ENCODE data around the gene CBFA2T3.

The CBFA2T3 gene

DNA sequence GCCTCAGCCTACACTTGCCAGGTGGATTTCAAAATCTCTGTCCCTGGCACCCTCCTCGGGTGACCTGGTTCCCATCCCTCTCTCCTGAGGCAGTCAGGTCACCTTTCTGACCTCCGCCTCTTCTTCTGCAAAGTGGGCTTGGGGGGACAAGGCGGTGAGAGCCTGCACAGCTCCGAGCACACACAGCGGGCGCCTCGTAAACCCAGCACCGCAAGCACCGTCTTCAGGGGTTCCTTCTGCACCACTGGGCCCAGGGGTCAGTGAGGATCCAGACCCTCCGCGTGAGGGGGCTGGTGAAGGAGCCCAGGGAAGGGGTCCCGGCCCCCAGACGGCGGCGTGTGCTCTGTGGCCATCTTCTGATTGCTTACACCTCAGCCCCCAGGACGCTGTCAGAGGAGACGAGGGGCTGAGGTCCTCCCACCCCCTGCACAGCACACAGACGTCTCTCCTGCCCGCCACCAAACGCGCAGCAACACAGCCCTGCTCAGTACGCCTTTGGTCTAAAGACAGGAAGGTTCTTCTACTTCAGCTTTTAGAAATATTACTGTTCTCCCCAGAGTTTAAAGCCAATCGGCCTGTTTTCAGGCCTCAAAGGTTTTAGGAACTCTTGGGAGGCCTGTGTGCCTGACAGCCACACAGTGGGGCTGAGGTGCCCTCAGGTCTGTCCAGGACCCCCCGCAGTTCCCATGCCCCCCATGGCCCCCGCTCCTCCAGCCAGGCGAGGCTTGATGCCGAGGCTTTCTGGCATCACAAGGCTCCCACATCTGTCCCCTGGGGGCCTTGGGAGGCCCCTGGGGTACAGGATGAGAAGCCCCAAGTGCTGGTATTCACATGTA, 2.7 kb downstream of the CBFA2T3 start:
- H3K4me3 ChIP-seq (ENCODE audit: insufficient read depth, low read depth, low read length), result no peak overlapping the region
- 91 to 95% methylated on average over 27 of the region's 27 CpGs for WGBS, 2 experiments
- no peaks in the 10 kb centered on the region for H3K36me3 ChIP-seq (ENCODE audit: control insufficient read depth, insufficient read depth, low read length)
- H3K27me3 ChIP-seq (ENCODE audit: control insufficient read depth, insufficient read depth, low read length, poor library complexity, severe bottlenecking), result no peaks in the 10 kb centered on the region
- no peaks in the 10 kb centered on the region for H3K9me3 ChIP-seq (ENCODE audit: control insufficient read depth, low read length)
- H3K27ac ChIP-seq (ENCODE audit: insufficient read depth, low read depth, low read length, poor library complexity, severe bottlenecking), result no peak overlapping the region
- peaks cover 13% of the 10 kb centered on the region for H3K4me1 ChIP-seq (ENCODE audit: control insufficient read depth, insufficient read depth, low read length)

DNA sequence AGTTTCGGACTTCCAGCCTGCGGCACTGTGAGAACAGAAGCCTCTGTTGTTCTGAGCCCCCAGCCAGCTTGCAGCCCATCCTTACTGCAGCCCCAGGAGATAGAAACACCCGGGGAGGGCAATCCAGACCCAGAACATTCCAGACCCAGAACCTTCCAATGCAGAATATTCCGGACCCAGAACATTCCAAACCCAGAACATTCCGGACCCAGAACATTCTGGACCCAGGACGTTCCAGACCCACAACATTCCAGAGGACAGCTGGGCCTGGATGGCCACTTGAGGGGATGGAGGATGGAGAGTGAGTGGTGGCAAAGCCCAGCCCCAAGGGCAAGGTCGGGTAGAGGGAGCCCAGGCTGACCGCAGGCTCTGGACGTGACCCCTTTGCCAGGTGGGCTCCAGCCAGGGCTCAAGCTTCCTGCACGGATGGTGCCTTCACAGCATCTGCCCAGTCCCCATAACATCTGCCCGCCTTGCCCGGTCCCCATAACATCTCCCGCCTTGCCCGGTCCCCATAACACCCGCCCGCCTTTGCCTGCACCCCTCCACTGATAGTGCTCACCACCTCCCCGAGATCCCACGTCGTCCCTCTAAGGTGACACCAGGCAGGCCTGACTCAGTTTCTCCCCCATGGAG, 3.5 kb downstream of the CBFA2T3 start:
- Histone ChIP-seq H3K36me3 (ENCODE audit: control insufficient read depth, insufficient read depth, low read length) (no peaks in the 10 kb centered on the region), H3K9me3 (ENCODE audit: control insufficient read depth, low read length) (no peaks in the 10 kb centered on the region), H3K4me1 (ENCODE audit: control insufficient read depth, insufficient read depth, low read length) (peaks cover 15% of the 10 kb centered on the region), H3K27me3 (ENCODE audit: control insufficient read depth, insufficient read depth, low read length, poor library complexity, severe bottlenecking) (no peaks in the 10 kb centered on the region), H3K4me3 (ENCODE audit: insufficient read depth, low read depth, low read length) (no peak overlapping the region), H3K27ac (ENCODE audit: insufficient read depth, low read depth, low read length, poor library complexity, severe bottlenecking) (no peak overlapping the region)
- 93 to 95% methylated on average over 19 of the region's 19 CpGs for WGBS, 2 experiments

DNA sequence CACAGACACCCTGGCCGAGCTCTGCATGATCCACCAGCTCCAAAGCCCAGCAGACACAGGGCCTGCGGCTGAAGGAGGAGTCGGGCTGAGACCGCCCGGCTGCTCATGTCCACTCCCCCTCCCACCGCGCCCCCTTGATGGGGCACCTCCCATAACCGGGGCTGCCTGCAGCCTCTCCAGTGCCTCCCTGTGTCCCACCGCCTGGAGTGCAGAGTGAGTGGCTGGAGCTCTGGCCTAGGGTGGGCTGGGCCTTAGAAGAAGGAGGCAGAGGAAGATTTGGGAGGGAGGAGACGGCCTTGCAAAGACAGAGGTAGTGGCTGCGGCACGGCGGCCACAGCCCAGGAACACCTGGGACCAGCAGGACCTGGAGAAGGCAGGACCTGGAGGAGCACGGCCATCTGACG, 4.0 kb downstream of the CBFA2T3 start:
- no peaks in the 10 kb centered on the region for H3K9me3 ChIP-seq (ENCODE audit: control insufficient read depth, low read length)
- WGBS, 2 experiments, result 73 to 77% methylated on average over 13 to 15 of the region's 15 CpGs
- H3K27me3 ChIP-seq (ENCODE audit: control insufficient read depth, insufficient read depth, low read length, poor library complexity, severe bottlenecking), result no peaks in the 10 kb centered on the region
- H3K36me3 ChIP-seq (ENCODE audit: control insufficient read depth, insufficient read depth, low read length), result no peaks in the 10 kb centered on the region
- no peak overlapping the region for H3K27ac ChIP-seq (ENCODE audit: insufficient read depth, low read depth, low read length, poor library complexity, severe bottlenecking)
- H3K4me3 ChIP-seq (ENCODE audit: insufficient read depth, low read depth, low read length), result no peak overlapping the region
- H3K4me1 ChIP-seq (ENCODE audit: control insufficient read depth, insufficient read depth, low read length), result peaks cover 14% of the 10 kb centered on the region

DNA sequence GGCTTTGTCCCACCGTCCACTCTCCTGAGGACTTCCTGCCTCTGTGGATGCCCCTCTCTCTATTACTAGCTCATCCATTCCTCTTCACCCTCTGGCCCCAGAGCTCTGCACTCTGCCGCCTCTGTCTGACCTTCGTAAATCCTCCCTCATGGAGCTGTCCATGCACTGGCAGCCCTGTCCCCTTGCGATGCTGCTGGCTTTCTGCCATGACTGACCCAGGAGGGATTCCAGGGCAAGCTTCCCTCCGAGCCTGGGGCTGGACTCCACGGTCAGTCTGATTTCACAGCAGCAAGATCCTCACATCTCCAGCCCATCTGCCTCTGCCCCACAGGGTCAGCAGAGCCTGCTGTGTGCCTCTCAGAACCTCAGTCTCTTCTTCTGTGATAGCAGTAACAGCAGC, 4.7 kb downstream of the CBFA2T3 start:
- Histone ChIP-seq H3K4me1 (ENCODE audit: control insufficient read depth, insufficient read depth, low read length) (peaks cover 10% of the 10 kb centered on the region), H3K27ac (ENCODE audit: insufficient read depth, low read depth, low read length, poor library complexity, severe bottlenecking) (no peak overlapping the region), H3K36me3 (ENCODE audit: control insufficient read depth, insufficient read depth, low read length) (no peaks in the 10 kb centered on the region), H3K9me3 (ENCODE audit: control insufficient read depth, low read length) (no peaks in the 10 kb centered on the region), H3K4me3 (ENCODE audit: insufficient read depth, low read depth, low read length) (no peak overlapping the region), H3K27me3 (ENCODE audit: control insufficient read depth, insufficient read depth, low read length, poor library complexity, severe bottlenecking) (no peaks in the 10 kb centered on the region)
- WGBS, 2 experiments, result 77 to 80% methylated on average over 6 of the region's 6 CpGs

DNA sequence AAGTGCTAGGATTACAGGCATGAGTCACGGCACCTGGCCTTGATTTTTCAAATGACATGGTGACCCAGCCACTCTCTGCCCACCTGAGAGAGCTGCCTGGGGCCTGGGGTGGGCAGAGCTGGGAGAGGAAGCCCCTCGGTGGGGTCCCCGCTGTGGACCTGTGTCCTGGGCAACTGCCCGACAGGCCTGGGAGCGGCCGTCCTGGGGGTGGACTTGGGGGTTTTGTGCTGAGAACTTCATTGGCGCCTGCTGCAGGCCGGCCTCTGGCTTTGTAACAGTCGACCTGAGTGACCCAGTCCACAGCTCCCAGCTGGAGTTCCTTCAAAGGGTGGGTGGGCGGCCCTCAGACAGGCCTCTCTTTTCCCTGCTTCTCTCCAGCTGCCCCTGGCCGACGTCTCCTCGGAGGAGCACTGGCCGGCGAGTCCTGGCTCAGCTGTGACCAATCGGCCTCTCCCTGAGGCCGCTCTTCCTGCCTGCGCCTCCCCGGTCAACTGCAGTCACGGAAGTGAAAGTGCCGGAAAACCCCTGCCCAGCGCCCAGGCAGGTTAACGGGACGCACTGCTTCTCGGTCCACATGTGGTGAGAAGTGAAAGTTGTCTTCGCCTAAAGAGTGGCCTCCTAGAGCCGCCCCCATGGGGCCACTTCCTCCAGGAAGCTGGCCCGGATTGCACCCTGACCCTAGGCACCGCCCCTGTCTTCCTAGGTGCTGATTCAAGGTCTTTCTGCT, 5.5 kb downstream of the CBFA2T3 start:
- peaks cover 10% of the 10 kb centered on the region for H3K4me1 ChIP-seq (ENCODE audit: control insufficient read depth, insufficient read depth, low read length)
- H3K4me3 ChIP-seq (ENCODE audit: insufficient read depth, low read depth, low read length), result no peak overlapping the region
- H3K27me3 ChIP-seq (ENCODE audit: control insufficient read depth, insufficient read depth, low read length, poor library complexity, severe bottlenecking), result no peaks in the 10 kb centered on the region
- H3K27ac ChIP-seq (ENCODE audit: insufficient read depth, low read depth, low read length, poor library complexity, severe bottlenecking), result no peak overlapping the region
- WGBS, 2 experiments, result 92% methylated on average over 29 of the region's 29 CpGs
- no peaks in the 10 kb centered on the region for H3K9me3 ChIP-seq (ENCODE audit: control insufficient read depth, low read length)
- no peaks in the 10 kb centered on the region for H3K36me3 ChIP-seq (ENCODE audit: control insufficient read depth, insufficient read depth, low read length)

DNA sequence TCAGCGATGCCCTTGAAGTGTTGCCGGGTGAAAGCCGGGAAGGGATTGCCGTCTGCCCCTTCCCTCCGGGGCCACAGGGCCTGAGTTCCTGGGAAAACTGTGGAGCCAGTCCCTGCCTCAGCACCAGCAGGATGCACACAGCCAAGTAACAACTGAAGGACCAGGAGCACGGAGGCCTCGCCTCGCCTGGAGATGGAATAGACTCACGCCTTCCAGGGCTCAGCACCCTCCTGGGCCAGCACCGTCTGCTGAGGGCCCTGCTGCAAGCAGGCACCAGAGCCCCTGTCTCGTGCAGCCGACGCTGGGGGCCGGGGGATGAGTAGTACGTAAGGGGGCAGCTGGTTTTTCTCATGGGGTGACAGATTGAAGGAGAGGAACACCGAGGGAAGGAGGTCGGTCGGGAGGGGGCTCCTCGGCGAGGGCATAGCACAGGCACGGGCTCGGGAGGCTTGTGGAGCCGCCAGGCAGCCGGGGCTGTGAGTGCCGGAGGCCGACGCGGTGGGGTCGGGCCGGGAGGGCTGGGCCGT, 6.4 kb downstream of the CBFA2T3 start:
- WGBS, 2 experiments, result 90 to 91% methylated on average over 31 of the region's 31 CpGs

DNA sequence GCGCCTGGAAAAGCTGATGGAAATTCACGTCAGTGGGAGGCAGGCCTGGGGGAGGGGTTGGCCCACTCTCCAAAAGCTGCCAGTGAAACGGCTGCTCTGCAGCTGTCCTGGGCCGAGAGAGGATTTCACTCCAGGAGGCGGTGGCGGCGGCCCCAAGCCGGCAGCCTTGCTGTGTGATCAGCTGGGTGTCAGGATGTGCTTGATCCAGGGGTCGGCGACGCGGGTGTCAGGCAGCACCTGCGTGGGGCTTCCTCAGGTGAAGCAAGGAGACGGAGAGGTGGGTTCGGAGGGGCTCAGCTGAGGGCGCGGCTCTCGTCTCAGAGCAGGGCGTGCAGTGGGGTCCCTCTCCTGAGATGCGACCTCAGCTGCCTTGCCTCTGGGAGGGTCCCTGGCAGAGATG, 7.0 kb downstream of the CBFA2T3 start:
- Histone ChIP-seq H3K27me3 (ENCODE audit: control insufficient read depth, insufficient read depth, low read length, poor library complexity, severe bottlenecking) (no peaks in the 10 kb centered on the region), H3K4me3 (ENCODE audit: insufficient read depth, low read depth, low read length) (no peak overlapping the region), H3K9me3 (ENCODE audit: control insufficient read depth, low read length) (no peaks in the 10 kb centered on the region), H3K36me3 (ENCODE audit: control insufficient read depth, insufficient read depth, low read length) (no peaks in the 10 kb centered on the region), H3K27ac (ENCODE audit: insufficient read depth, low read depth, low read length, poor library complexity, severe bottlenecking) (no peak overlapping the region), H3K4me1 (ENCODE audit: control insufficient read depth, insufficient read depth, low read length) (peaks cover 10% of the 10 kb centered on the region)
- 82 to 88% methylated on average over 20 of the region's 20 CpGs for WGBS, 2 experiments

More for the DNA sequence above, 6.4 kb downstream of the CBFA2T3 start:
- Histone ChIP-seq H3K4me3 (ENCODE audit: insufficient read depth, low read depth, low read length) (no peak overlapping the region), H3K27me3 (ENCODE audit: control insufficient read depth, insufficient read depth, low read length, poor library complexity, severe bottlenecking) (no peaks in the 10 kb centered on the region), H3K4me1 (ENCODE audit: control insufficient read depth, insufficient read depth, low read length) (peaks cover 10% of the 10 kb centered on the region), H3K27ac (ENCODE audit: insufficient read depth, low read depth, low read length, poor library complexity, severe bottlenecking) (no peak overlapping the region), H3K9me3 (ENCODE audit: control insufficient read depth, low read length) (no peaks in the 10 kb centered on the region), H3K36me3 (ENCODE audit: control insufficient read depth, insufficient read depth, low read length) (no peaks in the 10 kb centered on the region)

DNA sequence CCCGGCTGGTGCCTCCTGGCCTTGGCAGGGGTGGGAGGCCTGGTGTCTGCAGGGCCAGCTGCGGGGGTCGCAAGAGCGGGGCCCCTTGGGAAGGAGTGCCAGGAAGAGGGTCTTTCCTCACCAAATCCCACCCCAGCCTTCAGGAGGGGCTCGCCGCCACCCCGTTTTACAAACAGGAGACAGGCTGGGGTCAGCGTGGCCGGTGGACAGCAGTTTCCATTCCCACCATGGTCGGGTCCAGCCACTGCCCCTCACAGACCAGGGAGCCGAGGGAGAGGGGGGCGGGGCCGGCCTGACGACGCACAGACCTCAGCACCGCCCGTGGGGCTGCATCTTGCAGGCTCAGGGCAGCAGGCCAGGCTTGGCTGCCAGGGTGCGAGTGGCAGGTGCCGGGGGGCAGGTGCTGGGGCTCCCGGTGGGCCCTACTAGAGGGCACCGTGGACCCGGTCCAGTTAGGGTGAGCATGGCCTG, 7.6 kb downstream of the CBFA2T3 start:
- no peaks in the 10 kb centered on the region for H3K36me3 ChIP-seq (ENCODE audit: control insufficient read depth, insufficient read depth, low read length)
- no peak overlapping the region for H3K4me3 ChIP-seq (ENCODE audit: insufficient read depth, low read depth, low read length)
- peaks cover 10% of the 10 kb centered on the region for H3K4me1 ChIP-seq (ENCODE audit: control insufficient read depth, insufficient read depth, low read length)
- no peaks in the 10 kb centered on the region for H3K9me3 ChIP-seq (ENCODE audit: control insufficient read depth, low read length)
- no peak overlapping the region for H3K27ac ChIP-seq (ENCODE audit: insufficient read depth, low read depth, low read length, poor library complexity, severe bottlenecking)
- WGBS, 2 experiments, result 71 to 77% methylated on average over 22 of the region's 22 CpGs
- H3K27me3 ChIP-seq (ENCODE audit: control insufficient read depth, insufficient read depth, low read length, poor library complexity, severe bottlenecking), result no peaks in the 10 kb centered on the region

DNA sequence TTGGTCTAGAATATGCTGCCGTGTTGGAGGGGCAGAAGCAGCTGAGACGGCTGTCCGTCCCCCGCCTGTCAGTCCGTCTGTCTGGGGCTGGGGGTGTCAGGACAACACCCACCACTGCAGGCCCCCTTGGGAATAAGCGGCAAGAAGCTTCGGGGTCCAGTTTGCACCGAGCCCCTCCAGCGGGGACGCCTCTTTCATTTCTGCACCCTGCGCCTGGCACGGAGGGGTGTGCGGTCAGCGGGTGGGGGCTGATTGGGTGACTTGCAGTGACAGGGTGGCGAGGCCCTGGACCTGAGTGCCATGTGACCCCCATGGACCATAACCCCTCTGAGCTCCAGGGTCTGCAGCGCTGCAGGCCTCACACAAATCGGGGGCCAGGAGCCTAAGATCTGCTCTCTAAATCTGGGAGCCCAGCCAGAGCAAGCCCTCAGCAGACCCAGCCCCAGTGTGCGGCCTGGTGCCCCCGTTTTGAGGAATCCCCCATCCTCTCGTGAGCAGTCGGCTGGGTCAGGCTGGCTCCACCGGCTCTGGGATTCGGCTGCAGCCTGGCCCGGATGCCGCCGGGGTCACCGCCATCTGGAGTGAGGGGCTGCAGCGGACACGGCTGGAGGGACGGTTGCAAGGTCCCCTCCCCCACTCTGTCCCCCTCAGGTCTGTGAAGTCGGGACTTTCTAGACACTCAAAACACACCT, 8.3 kb downstream of the CBFA2T3 start:
- no peaks in the 10 kb centered on the region for H3K27me3 ChIP-seq (ENCODE audit: control insufficient read depth, insufficient read depth, low read length, poor library complexity, severe bottlenecking)
- 90 to 92% methylated on average over 31 of the region's 31 CpGs for WGBS, 2 experiments

More for the DNA sequence above, 8.3 kb downstream of the CBFA2T3 start:
- Histone ChIP-seq H3K27ac (ENCODE audit: insufficient read depth, low read depth, low read length, poor library complexity, severe bottlenecking) (no peak overlapping the region), H3K4me3 (ENCODE audit: insufficient read depth, low read depth, low read length) (no peak overlapping the region), H3K4me1 (ENCODE audit: control insufficient read depth, insufficient read depth, low read length) (peaks cover 10% of the 10 kb centered on the region), H3K36me3 (ENCODE audit: control insufficient read depth, insufficient read depth, low read length) (no peaks in the 10 kb centered on the region), H3K9me3 (ENCODE audit: control insufficient read depth, low read length) (no peaks in the 10 kb centered on the region)
